Globus pallidus (tissue), 1 donor: ENCODE measurements around the gene KDM4B.

ENCODE experiments used
- DNase-seq: peaks from one replicate; pipeline ENCODE4 v3.0.0-alpha.2; 2015; ENCODE audit warnings: low spot score

The KDM4B gene

DNA sequence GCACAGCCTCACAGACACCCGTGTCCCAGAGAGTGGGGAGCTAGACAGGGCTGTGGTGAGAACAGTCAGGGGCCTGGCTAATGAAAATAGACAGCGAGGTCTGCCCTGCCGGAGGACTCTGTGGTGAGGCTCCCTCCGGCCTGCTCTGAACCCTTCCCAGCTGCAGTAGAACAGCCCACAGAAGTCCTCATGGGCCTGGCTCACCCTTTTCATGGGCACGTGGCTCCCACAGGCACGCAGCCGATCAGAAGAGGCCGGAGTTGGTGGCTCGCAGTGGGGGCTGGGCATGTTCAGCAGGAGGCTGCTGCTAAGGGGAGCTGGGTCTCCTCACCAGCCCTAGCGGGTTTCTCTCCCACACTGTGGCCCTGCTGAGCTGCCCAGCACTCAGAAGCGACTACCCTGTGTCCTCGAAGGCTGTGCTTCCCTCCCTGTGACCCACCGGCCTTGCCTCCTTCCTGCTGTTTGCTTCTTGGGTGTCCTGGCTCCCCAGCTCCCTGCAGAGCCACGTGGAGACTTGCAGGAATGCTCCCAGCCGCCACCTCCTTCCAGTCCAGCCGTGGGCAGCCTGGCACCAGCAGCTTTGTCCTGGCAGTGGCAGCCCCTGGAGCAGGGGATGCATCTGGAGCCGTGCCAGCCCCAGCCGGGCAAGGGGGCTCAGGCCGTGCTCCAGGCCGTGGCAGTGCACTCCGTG, 138.7 kb downstream of the KDM4B start:
- DNase-seq = no peak

- DNase-seq = no peak
These were observed 139.2 kb downstream of the KDM4B start for GRCh38 chr19:5108123-5108596.

DNA sequence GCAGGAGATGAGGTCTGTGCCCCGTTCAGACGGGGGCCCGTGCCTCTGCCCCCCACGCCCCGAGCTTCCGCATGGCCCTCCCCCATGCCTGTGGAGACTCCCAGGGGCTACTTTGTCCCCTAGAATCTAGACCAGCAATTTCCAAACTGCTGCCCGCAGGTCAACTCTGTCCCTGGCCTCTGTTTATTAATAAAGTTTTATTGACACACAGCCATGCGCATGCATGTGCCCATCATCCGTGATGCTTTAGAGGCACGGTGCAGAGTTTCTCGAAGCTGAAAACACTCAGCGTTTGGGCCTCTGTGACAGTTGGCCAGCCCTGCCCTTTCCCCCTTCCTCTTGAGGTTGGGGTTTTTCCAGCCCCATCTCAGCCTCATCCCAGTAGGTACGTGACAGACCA, 140.0 kb downstream of the KDM4B start:
- DNase-seq = no peak

DNA sequence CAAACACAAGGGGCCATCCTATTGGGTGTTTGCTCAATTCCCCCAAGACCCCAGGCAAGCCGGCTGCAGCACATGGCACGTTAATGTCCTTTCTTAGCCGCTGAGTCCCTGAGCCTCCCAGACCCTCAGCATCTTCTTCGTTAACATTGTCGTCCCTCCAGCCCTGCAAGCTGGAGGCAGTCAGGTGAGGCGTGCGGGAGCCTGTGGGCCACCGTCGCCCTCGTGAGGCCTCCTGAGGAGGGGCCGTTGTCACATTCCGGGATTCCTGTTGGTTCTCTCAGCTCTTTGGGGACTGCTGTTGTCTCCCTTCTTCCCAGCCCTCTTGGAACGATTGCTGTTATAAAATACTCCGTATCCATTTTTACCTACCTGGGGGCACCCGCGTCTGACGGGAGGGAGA, 140.6 kb downstream of the KDM4B start:
- DNase-seq = no peak

- DNase-seq = no peak
These were observed 141.6 kb downstream of the KDM4B start for GRCh38 chr19:5110546-5110945.

- DNase-seq = no peak
These were observed 142.1 kb downstream of the KDM4B start for GRCh38 chr19:5111051-5111450.

- no peak for DNase-seq
These were observed 143.3 kb downstream of the KDM4B start for GRCh38 chr19:5112175-5112574.

DNA sequence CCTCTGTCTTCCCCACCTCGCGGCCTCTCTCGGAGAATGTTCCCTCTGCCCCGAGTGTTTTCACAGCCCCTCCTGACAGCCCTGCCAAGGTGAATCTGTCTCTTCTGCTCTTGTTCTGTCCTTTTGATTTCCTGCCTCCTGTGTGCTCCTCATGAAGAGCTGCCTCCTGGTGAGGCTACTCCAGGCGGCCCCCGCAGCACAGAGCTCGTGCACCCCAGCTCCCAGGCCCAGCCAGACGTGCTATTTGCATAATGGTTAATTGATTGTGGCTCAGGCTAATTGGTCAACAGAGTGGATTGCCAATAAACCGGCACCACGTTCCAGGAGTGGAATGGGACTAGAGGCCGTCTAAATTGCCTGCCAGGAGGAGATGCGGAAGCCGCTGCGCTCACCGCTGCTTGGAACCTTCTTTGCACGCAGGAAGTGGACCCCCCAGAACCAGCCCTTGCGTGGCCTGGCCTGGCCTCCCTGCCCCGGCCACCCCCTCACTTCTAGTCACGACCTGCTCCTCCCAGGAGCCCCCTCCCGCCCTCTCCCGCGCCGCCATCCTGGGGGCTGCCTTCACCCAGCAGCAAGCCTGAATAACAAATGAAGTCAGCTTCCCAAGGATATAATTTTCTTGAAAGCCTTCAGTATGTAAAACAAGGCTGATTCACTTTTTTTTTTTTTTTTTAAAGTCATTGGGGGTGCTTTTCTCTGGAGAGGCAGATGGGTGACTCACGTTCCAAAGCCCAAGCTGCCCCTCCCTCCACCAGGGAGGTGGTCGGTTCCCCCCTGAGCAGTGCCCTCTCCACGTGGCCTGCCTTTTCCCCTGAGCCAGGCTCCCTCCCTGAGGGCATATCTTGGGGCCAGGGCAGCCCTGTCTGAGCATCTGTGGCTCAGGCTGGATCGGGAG, 144.0 kb downstream of the KDM4B start:
- no peak for DNase-seq

- no peak for DNase-seq
These were observed 145.0 kb downstream of the KDM4B start for GRCh38 chr19:5113633-5114586.

DNA sequence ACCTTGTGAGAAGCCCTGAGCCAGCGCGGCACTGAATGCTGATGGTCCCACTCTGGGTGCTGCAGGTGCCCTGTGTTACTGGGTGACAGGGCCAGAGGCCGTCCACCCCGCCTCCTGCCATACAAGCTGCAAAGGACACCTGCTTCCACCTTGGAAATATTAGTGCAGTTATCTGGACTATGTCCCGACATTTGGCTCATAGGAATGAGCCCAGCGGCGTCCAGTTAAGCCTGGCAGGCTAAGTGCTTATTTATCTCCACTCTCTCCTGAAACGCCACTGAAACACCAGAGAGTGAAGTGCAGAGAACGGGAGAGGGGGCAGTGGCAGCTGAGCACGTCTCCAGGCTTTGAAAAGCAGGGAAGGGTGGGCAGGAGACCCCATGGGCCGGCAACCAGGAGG, 145.8 kb downstream of the KDM4B start:
- DNase-seq = no peak

DNA sequence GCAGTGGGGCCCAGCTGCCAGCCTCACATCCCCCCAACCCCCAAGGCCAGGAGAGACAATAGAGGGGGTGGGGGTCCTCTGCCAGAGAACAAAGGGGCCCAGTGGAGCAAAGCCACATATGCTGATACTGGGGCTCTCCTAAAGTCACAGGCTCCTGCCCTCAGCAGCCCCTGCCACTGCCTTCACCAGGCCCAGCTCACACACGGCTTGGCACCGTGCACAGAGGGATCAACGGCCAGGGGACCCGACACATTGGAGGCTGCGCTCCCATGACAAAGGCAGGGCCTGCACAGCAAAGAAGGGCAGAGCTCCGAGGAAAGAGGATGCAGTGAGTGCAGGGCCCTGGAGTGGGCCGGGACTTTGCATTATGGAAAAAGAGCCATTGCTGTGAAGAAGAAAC, 146.4 kb downstream of the KDM4B start:
- no peak for DNase-seq

GRCh38 chr19:5115771-5116202, 146.9 kb downstream of the KDM4B start:
- no peak for DNase-seq

- no peak for DNase-seq
These were observed 147.4 kb downstream of the KDM4B start for GRCh38 chr19:5116292-5116691.

DNA sequence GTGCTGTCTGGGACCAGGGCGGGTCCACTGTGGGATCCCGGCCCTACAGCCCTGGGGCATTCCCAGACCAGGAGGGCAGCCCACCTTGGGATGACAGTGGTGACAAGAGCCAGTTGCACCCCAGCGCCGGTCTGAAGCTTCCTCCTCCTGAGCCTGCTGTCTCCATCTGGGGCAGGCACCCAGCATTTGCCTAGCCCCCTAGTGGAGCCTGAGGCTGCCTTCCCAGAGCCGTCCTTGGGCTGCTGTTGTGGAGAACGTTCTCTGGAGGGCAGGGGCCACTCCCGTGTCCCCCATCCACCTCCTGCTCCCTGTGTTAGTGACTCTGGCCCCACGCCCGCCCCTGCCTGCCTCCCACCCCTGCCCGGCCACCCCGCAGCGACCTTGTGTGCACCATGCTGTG, 148.5 kb downstream of the KDM4B start:
- DNase-seq = no peak

- no peak for DNase-seq
These were observed 149.1 kb downstream of the KDM4B start for GRCh38 chr19:5118026-5118425.

DNA sequence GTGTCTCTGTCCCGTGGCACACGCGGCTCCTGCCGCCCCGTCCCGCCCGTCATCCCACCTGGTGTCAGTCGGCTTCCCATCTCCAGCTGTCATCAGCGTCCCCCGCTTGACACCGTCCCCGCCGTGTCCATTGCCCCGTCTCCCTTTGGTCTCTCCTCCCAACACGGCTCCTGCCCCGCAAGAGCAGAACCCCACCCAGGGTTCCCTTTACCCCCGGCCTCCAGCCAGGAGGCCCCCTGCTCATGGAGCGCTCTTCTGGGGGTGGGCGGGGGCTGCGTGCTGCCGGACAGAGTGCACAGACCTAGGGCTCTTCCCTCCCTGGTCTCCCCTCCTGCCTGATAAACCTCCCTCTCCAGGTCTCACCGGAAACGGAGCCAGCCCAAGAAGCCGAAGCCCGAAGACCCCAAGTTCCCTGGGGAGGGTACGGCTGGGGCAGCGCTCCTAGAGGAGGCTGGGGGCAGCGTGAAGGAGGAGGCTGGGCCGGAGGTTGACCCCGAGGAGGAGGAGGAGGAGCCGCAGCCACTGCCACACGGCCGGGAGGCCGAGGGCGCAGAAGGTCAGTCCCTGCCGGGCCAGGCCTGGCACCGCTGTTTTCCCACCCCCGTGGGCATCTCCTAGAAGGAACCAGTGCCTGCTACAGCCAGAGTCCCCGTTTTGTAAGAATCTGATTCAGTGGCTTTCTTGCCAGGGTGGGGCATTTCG, 150.5 kb downstream of the KDM4B start:
- no peak for DNase-seq

DNA sequence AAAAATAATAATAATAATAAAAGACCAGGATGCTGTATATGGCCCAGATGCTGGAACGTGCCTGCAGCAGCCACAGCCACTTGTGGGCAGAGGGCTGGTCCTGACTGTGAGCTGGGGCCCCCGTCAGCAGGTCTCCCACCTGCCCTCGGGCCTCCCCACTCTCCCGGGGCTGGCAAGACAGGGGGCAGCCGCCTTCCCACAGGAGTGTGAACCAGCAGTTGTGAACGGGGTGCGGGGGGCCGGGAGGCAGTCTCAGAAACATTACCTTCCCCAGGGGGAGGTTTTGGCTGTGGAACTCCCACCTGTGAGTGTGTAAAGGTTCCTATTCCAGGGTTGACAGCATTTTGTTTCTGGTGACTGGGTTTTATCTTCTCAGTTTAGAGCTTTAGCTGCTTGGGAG, 151.4 kb downstream of the KDM4B start:
- no peak for DNase-seq

DNA sequence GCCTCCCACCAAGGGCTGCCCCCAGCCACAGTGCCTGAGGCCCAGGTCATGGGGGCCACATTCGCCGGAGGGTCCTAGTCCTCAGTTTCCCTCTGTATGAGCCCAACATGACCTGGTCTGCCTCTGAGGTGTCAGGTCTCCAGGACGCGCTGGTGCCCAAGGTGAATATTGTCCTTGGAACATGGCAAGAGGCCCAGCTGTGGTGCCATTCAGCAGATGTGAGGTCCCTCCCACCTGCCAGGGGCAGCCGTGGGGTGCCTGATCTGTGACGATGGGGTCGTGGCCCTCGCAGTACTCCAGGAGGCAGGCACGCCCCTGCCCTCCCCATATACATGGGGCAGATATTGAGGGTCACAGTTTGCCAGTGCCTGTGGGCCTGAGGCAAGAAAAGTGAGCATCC, 151.9 kb downstream of the KDM4B start:
- DNase-seq = no peak

DNA sequence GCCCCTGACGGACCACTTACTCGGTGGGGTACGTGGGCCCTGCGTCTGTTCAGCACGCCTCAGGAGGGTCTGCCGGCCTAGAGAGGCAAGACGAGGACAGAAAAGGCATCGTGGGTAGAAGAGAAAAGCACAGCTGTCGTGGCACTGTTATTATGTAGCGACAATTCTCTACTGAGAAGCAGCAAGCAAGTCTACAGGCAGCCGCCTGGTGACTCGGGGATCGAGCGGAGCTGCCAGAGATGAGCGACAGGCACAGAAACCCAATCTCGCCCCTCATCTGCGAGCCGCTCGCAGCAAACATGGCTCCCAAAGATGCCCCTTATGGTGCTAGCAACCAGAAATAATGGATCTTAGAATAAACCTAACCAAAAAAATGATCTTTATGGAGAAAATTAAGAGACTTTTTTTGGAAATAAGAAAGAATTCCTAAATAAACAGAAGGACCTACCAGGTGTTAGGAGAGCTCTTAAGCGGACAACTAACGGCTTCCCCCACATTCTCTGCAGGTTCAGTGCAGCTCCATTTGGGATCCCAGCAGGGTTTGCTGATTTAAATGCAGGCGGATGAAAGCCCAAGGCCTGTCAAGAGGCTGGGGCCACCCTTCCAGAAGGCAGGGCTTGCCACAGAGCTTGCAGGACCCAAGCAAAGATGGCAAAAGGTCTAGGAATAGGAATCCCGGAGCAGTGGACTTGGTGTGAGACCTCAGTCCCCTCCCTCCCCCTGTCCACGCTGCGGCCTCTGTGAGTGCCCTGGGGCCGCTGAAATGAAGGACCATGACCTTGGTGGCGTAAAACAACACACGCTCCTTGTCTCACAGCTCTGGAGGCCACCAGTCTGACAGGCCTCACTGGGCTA, 152.6 kb downstream of the KDM4B start:
- no peak for DNase-seq

DNA sequence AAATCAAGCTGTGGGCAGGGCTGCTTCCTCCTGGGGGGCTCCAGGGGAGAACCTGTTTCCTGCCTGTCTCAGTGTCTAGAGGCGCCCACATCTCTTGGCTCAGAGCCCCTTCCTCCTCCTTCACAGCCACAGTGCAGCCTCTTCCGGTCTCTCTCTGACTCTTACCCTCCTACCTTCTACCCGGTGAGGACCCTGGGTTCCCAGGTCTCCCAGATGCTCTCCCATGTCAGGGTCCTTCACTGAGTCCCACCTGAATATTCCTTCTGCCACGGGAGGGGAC, 153.1 kb downstream of the KDM4B start:
- DNase-seq = no peak
